Loucy (cell line): Measurements from ENCODE around the gene PPARG.

Experiments
- H2AFZ ChIP-seq: fragments of 200-600 bp; sonication (generic); 2 replicates; pipeline ENCODE4 v1.6.0; 2016; ENCODE audit warnings: antibody characterized with exemption, mild to moderate bottlenecking, low read length, moderate library complexity
- H3F3A ChIP-seq: fragments of 200-600 bp; 2 replicates; pipeline ENCODE4 v1.6.0; 2016; ENCODE audit warnings: antibody characterized with exemption, low read depth, mild to moderate bottlenecking
- H3K27me3 ChIP-seq: fragments of 200-600 bp; sonication (generic); 2 replicates; pipeline ENCODE4 v1.6.1; 2014; ENCODE audit warnings: low read length, mild to moderate bottlenecking; ENCODE audit not compliant: insufficient read depth, poor library complexity, severe bottlenecking
- H3K36me3 ChIP-seq: fragments of 200-600 bp; sonication (generic); 2 replicates; pipeline ENCODE4 v1.6.1; 2016; ENCODE audit warnings: low read length; ENCODE audit not compliant: insufficient read depth
- H3K4me1 ChIP-seq: fragments of 200-600 bp; sonication (generic); 2 replicates; pipeline ENCODE4 v1.5.1; 2014; ENCODE audit warnings: low read length, mild to moderate bottlenecking; ENCODE audit not compliant: insufficient read depth, poor library complexity, severe bottlenecking
- H3K4me2 ChIP-seq: fragments of 200-600 bp; sonication (generic); 2 replicates; pipeline ENCODE4 v1.6.0; 2014; ENCODE audit warnings: antibody characterized with exemption, low read length, low read depth, mild to moderate bottlenecking; ENCODE audit not compliant: poor library complexity, severe bottlenecking
- H3K4me3 ChIP-seq: fragments of 200-600 bp; sonication (generic); 2 replicates; pipeline ENCODE4 v1.5.1; 2014; ENCODE audit warnings: low read length, mild to moderate bottlenecking, mixed read lengths; ENCODE audit not compliant: poor library complexity, severe bottlenecking
- H3K79me2 ChIP-seq: fragments of 200-600 bp; sonication (generic); 2 replicates; pipeline ENCODE4 v1.6.1; 2014; ENCODE audit warnings: low read length; ENCODE audit not compliant: insufficient read depth
- H3K9ac ChIP-seq: fragments of 200-600 bp; sonication (generic); 2 replicates; pipeline ENCODE4 v1.6.0; 2014; ENCODE audit warnings: mild to moderate bottlenecking, low read depth, low read length, moderate library complexity; ENCODE audit not compliant: poor library complexity, severe bottlenecking
- H3K9me2 ChIP-seq: fragments of 200-600 bp; sonication (generic); replicated peaks from 2 replicates; pipeline ENCODE4 v1.6.1; 2016; ENCODE audit warnings: low read depth, low read length, mixed read lengths
- H3K9me3 ChIP-seq: fragments of 200-600 bp; sonication (generic); 2 replicates; pipeline ENCODE4 v1.6.1; 2014; ENCODE audit warnings: mild to moderate bottlenecking, antibody characterized with exemption, low read length, low read depth; ENCODE audit not compliant: insufficient read depth
- H4K20me1 ChIP-seq: fragments of 200-600 bp; sonication (generic); 2 replicates; pipeline ENCODE4 v1.6.0; 2014; ENCODE audit warnings: antibody characterized with exemption, low read length, mild to moderate bottlenecking; ENCODE audit not compliant: insufficient read depth, poor library complexity, severe bottlenecking
- EZH2phosphoT487 ChIP-seq: fragments of 200-600 bp; IDR thresholded peaks from 2 replicates; pipeline ENCODE4 v1.6.1; 2018; ENCODE audit warnings: antibody characterized with exemption, mild to moderate bottlenecking, moderate library complexity, borderline replicate concordance
- TF ChIP-seq, protein P1 (sequence below): fragments of 200-600 bp; sonication (generic); conservative IDR thresholded peaks from 2 replicates; pipeline ENCODE4 v1.5.1; 2014; ENCODE audit warnings: mild to moderate bottlenecking, antibody characterized with exemption, low read length

PPARG gene

DNA sequence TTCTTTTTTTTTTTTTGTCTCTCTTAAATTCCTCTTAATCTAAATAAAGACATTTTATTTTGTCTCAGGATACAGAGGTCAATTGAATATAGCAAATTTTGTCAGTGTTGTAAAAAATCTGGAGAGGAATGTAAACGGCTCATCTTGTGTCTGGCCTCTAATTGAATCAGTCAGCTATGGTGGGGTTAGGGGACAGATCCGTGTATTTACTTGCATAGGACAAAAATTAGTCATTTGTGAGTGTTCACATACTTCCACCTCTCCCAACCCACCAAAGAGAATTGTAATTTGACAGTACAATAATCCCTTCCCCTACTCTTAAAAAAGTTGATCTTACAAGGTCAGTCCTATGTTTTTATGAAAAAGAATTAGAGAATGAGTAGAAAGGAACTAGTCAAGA is 18.3 kb downstream of the PPARG start:
- H3K4me2 ChIP-seq, result no peak overlapping the region
- no peaks in the 10 kb centered on the region for H3K79me2 ChIP-seq
- H3K4me1 ChIP-seq, result no peaks in the 10 kb centered on the region
- H3F3A ChIP-seq, result no peaks in the 10 kb centered on the region
- H3K9me3 ChIP-seq, result no peaks in the 10 kb centered on the region
- H4K20me1 ChIP-seq, result no peaks in the 10 kb centered on the region
- H3K9ac ChIP-seq, result no peak overlapping the region
- no peaks in the 10 kb centered on the region for H3K9me2 ChIP-seq
- H3K27me3 ChIP-seq, result no peaks in the 10 kb centered on the region
- no peak overlapping the region for H3K4me3 ChIP-seq
- TF ChIP-seq, protein P1, sequence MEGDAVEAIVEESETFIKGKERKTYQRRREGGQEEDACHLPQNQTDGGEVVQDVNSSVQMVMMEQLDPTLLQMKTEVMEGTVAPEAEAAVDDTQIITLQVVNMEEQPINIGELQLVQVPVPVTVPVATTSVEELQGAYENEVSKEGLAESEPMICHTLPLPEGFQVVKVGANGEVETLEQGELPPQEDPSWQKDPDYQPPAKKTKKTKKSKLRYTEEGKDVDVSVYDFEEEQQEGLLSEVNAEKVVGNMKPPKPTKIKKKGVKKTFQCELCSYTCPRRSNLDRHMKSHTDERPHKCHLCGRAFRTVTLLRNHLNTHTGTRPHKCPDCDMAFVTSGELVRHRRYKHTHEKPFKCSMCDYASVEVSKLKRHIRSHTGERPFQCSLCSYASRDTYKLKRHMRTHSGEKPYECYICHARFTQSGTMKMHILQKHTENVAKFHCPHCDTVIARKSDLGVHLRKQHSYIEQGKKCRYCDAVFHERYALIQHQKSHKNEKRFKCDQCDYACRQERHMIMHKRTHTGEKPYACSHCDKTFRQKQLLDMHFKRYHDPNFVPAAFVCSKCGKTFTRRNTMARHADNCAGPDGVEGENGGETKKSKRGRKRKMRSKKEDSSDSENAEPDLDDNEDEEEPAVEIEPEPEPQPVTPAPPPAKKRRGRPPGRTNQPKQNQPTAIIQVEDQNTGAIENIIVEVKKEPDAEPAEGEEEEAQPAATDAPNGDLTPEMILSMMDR, result no peak
- no peak for TF ChIP-seq EZH2phosphoT487
- H3K36me3 ChIP-seq, result no peaks in the 10 kb centered on the region
- no peak overlapping the region for H2AFZ ChIP-seq

GRCh38 chr3:12308517-12308916 is 19.6 kb downstream of the PPARG start:
- no peak overlapping the region for H3K4me3 ChIP-seq
- H3K79me2 ChIP-seq, result no peaks in the 10 kb centered on the region
- H3K9me2 ChIP-seq, result no peaks in the 10 kb centered on the region
- H3K27me3 ChIP-seq, result no peaks in the 10 kb centered on the region
- H3K9me3 ChIP-seq, result no peaks in the 10 kb centered on the region
- H4K20me1 ChIP-seq, result no peaks in the 10 kb centered on the region
- H2AFZ ChIP-seq, result no peak overlapping the region
- H3K36me3 ChIP-seq, result no peaks in the 10 kb centered on the region
- no peak overlapping the region for H3K9ac ChIP-seq
- TF ChIP-seq EZH2phosphoT487, result no peak
- TF ChIP-seq, protein P1, result no peak
- H3K4me1 ChIP-seq, result no peaks in the 10 kb centered on the region
- no peaks in the 10 kb centered on the region for H3F3A ChIP-seq
- no peak overlapping the region for H3K4me2 ChIP-seq

DNA sequence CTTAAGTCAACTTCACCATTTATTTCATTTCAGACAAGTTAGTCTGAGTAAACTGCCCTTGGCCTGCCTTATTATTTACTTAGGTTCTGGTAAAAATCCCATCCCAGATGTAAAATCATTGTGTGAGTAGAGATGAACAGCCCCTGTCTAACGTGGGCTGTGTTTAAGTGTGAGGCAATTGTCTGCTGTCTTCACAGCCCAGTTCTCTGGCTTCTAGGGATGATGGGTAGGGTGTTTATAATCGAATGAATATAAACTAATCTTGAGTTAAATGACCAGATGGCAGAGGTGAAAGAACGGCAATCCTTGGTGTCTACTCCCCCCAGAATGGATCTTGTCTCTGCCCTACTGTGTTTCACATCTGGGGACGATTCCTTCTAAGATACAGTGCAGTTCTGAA is 20.8 kb downstream of the PPARG start:
- no peaks in the 10 kb centered on the region for H3K36me3 ChIP-seq
- no peaks in the 10 kb centered on the region for H3K9me3 ChIP-seq
- TF ChIP-seq, protein P1, result no peak
- TF ChIP-seq EZH2phosphoT487, result no peak
- H3F3A ChIP-seq, result no peaks in the 10 kb centered on the region
- no peaks in the 10 kb centered on the region for H3K9me2 ChIP-seq
- H3K4me1 ChIP-seq, result no peaks in the 10 kb centered on the region
- no peak overlapping the region for H3K4me3 ChIP-seq
- H3K79me2 ChIP-seq, result no peaks in the 10 kb centered on the region
- H3K27me3 ChIP-seq, result no peaks in the 10 kb centered on the region
- no peaks in the 10 kb centered on the region for H4K20me1 ChIP-seq
- no peak overlapping the region for H3K9ac ChIP-seq
- no peak overlapping the region for H3K4me2 ChIP-seq
- H2AFZ ChIP-seq, result no peak overlapping the region
